ENCODE data around the gene GZMM. TPM values are rescaled to one million over a fixed set of nuclear protein-coding genes. Genes with fewer than 3 reads are reported as not detected.

GZMM gene
- total and polyA plus RNA-seq, 2 of the 13 experiments (the other 11 are each of a cell fraction or from before 2014, with no cell fraction given) = 0.07 TPM; not detected in 1

- TF ChIP-seq RAD51 (IDR thresholded peaks at IDR 0.05; ENCODE audit: borderline replicate concordance) = no peak
- TF ChIP-seq ISL2 (CRISPR knock-in tag; IDR thresholded peaks at IDR 0.05) = peak; percentile 37; the same call in 1 of the 2 replicates
- TF ChIP-seq PAWR (CRISPR knock-in tag; IDR thresholded peaks at IDR 0.05; ENCODE audit: borderline replicate concordance) = no peak
- TF ChIP-seq, protein P1, sequence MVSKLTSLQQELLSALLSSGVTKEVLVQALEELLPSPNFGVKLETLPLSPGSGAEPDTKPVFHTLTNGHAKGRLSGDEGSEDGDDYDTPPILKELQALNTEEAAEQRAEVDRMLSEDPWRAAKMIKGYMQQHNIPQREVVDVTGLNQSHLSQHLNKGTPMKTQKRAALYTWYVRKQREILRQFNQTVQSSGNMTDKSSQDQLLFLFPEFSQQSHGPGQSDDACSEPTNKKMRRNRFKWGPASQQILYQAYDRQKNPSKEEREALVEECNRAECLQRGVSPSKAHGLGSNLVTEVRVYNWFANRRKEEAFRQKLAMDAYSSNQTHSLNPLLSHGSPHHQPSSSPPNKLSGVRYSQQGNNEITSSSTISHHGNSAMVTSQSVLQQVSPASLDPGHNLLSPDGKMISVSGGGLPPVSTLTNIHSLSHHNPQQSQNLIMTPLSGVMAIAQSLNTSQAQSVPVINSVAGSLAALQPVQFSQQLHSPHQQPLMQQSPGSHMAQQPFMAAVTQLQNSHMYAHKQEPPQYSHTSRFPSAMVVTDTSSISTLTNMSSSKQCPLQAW (CRISPR knock-in tag; IDR thresholded peaks at IDR 0.05) = peak; percentile 68
- TF ChIP-seq ZBTB14 (CRISPR knock-in tag; IDR thresholded peaks at IDR 0.05) = 0 out of 2 replicates have a peak, but pooled peaks have one; percentile 35
- TF ChIP-seq SOX6 (IDR thresholded peaks at IDR 0.05) = no peak
- no peak; the same call in 1 of the 2 replicates for TF ChIP-seq SOX6 (CRISPR knock-in tag; IDR thresholded peaks at IDR 0.05)
- TF ChIP-seq SALL2 (CRISPR knock-in tag; IDR thresholded peaks at IDR 0.05) = peak; percentile 64
- TF ChIP-seq, protein P2, sequence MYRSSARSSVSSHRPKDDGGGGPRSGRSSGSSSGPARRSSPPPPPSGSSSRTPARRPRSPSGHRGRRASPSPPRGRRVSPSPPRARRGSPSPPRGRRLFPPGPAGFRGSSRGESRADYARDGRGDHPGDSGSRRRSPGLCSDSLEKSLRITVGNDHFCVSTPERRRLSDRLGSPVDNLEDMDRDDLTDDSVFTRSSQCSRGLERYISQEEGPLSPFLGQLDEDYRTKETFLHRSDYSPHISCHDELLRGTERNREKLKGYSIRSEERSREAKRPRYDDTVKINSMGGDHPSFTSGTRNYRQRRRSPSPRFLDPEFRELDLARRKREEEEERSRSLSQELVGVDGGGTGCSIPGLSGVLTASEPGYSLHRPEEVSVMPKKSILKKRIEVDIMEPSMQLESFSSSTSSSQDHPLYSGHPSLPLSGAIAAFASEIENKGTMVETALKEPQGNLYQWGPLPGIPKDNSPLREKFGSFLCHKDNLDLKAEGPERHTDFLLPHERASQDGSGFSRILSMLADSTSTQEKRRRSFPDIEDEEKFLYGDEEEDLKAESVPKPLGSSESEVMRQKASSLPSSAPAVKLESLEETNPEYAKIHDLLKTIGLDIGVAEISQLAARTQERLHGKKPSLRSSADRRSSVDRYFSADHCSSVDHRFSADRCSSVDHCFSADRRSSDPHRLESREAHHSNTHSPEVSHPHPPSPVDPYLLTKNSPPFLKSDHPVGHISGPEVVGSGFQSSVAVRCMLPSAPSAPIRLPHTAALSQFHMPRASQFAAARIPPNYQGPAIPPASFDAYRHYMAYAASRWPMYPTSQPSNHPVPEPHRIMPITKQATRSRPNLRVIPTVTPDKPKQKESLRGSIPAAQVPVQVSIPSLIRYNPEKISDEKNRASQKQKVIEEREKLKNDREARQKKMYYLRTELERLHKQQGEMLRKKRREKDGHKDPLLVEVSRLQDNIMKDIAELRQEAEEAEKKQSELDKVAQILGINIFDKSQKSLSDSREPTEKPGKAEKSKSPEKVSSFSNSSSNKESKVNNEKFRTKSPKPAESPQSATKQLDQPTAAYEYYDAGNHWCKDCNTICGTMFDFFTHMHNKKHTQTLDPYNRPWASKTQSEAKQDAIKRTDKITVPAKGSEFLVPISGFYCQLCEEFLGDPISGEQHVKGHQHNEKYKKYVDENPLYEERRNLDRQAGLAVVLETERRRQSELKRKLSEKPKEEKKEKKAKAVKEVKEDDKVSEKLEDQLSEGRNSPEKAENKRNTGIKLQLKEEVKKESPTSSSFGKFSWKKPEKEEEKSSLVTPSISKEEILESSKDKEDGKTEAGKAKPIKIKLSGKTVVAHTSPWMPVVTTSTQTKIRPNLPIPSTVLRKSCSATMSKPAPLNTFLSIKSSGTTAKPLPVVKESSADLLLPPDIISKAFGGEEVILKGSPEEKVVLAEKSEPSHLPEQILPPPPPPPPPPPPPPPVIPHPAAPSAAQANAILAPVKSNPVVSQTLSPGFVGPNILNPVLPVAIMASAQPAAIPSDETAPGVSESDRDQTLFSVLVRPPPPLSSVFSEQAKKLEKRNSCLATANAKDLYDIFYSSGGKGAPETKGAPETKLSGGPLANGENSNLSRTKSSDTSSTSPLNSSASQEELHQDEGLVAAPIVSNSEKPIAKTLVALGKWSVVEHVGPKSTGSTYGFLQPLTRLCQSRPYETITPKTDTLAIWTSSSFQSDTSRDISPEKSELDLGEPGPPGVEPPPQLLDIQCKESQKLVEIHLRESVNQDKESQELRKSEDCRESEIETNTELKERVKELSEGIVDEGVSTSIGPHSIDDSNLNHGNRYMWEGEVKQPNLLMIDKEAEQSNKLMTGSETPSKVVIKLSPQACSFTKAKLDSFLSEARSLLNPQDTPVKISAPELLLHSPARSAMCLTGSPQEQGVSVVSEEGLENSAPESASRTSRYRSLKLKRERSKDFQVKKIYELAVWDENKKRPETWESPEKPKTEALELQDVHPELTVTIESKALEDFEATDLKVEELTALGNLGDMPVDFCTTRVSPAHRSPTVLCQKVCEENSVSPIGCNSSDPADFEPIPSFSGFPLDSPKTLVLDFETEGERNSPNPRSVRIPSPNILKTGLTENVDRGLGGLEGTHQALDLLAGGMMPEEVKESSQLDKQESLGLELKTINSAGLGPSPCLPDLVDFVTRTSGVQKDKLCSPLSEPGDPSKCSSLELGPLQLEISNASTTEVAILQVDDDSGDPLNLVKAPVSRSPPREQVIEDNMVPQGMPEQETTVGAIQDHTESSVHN (CRISPR knock-in tag; IDR thresholded peaks at IDR 0.05) = no peak; the same call in 1 of the 2 replicates
- TF ChIP-seq TP53 (CRISPR knock-in tag; conservative IDR thresholded peaks at IDR 0.05) = peak; percentile 66; the same call in 1 of the 2 replicates
- TF ChIP-seq ETV6 (CRISPR knock-in tag; conservative IDR thresholded peaks at IDR 0.05) = peak; percentile 34; the same call in 1 of the 2 replicates
- TF ChIP-seq ZNF598 (CRISPR knock-in tag; IDR thresholded peaks at IDR 0.05; ENCODE audit: borderline replicate concordance) = peak; percentile 72; the same call in 1 of the 2 replicates
- no peak for TF ChIP-seq TGIF2 (CRISPR knock-in tag; IDR thresholded peaks at IDR 0.05)
Observed at GRCh38 chr19:507286-508203, 36.3 kb upstream of the GZMM start, which contains the start of gene TPGS1 (continued).

Data from HepG2 (cell line).